Liver (tissue), 9 donors: Measurements from ENCODE around the gene ALDH1B1. TPM values are rescaled to one million over a fixed set of nuclear protein-coding genes. Genes with fewer than 3 reads are reported as not detected.
"Not testable (repeated sequence)": the region's sequence is repeated elsewhere in the genome, so short reads cannot be mapped to it uniquely, and the experiment has no call there.

Experiments
- DNase-seq: peaks from one replicate; pipeline ENCODE4 v3.0.0-alpha.2; 2017; ENCODE audit warnings: low spot score
- H3K27ac ChIP-seq, 2 donors: one replicate each; pipeline ENCODE4 v1.7.0; 2013; ENCODE audit warnings: inconsistent platforms in 2 of 2, low read length in 2 of 2, control low read depth in 1 of 2, low read depth in 1 of 2, mild to moderate bottlenecking in 1 of 2
- H3K27me3 ChIP-seq, 4 donors: one replicate each; pipeline versions ENCODE4 v1.6.1 to v1.7.0; 2013; ENCODE audit warnings: low read length in 3 of 4, inconsistent platforms in 1 of 4, mild to moderate bottlenecking in 1 of 4, moderate library complexity in 1 of 4; ENCODE audit not compliant: control insufficient read depth in 4 of 4, insufficient read depth in 4 of 4
- H3K36me3 ChIP-seq, 4 donors: one replicate each; pipeline versions ENCODE4 v1.6.1 to v1.7.0; 2013; ENCODE audit warnings: low read length in 3 of 4, mild to moderate bottlenecking in 3 of 4, low read depth in 1 of 4, moderate library complexity in 1 of 4; ENCODE audit not compliant: control insufficient read depth in 4 of 4, insufficient read depth in 3 of 4
- H3K4me1 ChIP-seq, 4 donors: one replicate each; pipeline versions ENCODE4 v1.6.1 to v1.7.0; 2013; ENCODE audit warnings: low read length in 3 of 4, mild to moderate bottlenecking in 3 of 4, moderate library complexity in 1 of 4; ENCODE audit not compliant: control insufficient read depth in 4 of 4, insufficient read depth in 4 of 4
- H3K4me3 ChIP-seq, 3 donors: one replicate each; pipeline versions ENCODE4 v1.6.1 to v1.7.0; 2013; ENCODE audit warnings: low read length in 3 of 3, control low read depth in 1 of 3, low read depth in 1 of 3, mild to moderate bottlenecking in 1 of 3
- H3K9ac ChIP-seq, 2 donors: one replicate each; pipeline ENCODE4 v1.7.0; 2013; ENCODE audit warnings: low read length in 2 of 2, mild to moderate bottlenecking in 2 of 2, moderate library complexity in 2 of 2, control low read depth in 1 of 2, low read depth in 1 of 2
- H3K9me3 ChIP-seq, 4 donors: one replicate each; pipeline versions ENCODE4 v1.6.1 to v1.7.0; 2013; ENCODE audit warnings: low read length in 3 of 4; ENCODE audit not compliant: control insufficient read depth in 4 of 4
- FOXA1 ChIP-seq: IDR thresholded peaks from 2 replicates; pipeline ENCODE4 v1.6.1; 2016; ENCODE audit warnings: antibody characterized with exemption
- GABPA ChIP-seq, 2 donors: IDR thresholded peaks in 1 of 2; conservative IDR thresholded peaks in 1 of 2; 2 replicates each; pipeline ENCODE4 v1.6.1; 2016; ENCODE audit warnings: antibody characterized with exemption in 2 of 2, mild to moderate bottlenecking in 1 of 2, moderate library complexity in 1 of 2
- SP1 ChIP-seq: IDR thresholded peaks from 2 replicates; pipeline ENCODE4 v1.6.1; 2018; ENCODE audit warnings: antibody characterized with exemption, mild to moderate bottlenecking
- TAF1 ChIP-seq: conservative IDR thresholded peaks from 2 replicates; pipeline ENCODE4 v1.6.1; 2016; ENCODE audit warnings: antibody characterized with exemption, mild to moderate bottlenecking
- YY1 ChIP-seq: IDR thresholded peaks from 2 replicates; pipeline ENCODE4 v1.6.1; 2016; ENCODE audit warnings: antibody characterized with exemption, mild to moderate bottlenecking
- WGBS: extraction: QIAGEN DNeasy Blood & Tissue Kit; methylation state at CpG from one replicate; pipeline ENCODE4 v1.1.7; 2013; 5-methylcytosine and 5-hydroxymethylcytosine counted together
- polyA plus RNA-seq, 2 donors: library from polyadenylated mRNA; stranded (reverse) in 1 of 2; unstranded in 1 of 2; fragments of 200-250 nt in 1 of 2; fragments of >200 nt in 1 of 2; fragmentation: Nextera tagmentation in 1 of 2; extraction: Ambion mirVana in 1 of 2; gene quantifications; one replicate each; pipeline versions ENCODE4 v1.2.1 to v1.2.3, GENCODE V29; 2013 to 2015
- total RNA-seq, 2 donors: library from RNA; depleted of rRNA; stranded (reverse); fragments of >200 nt; gene quantifications; one replicate each; pipeline ENCODE4 v1.2.3, GENCODE V29; 2014
- TF ChIP-seq, protein P1 (sequence below): IDR thresholded peaks from 2 replicates; pipeline ENCODE4 v1.6.1; 2016; ENCODE audit warnings: antibody characterized with exemption
- TF ChIP-seq, protein P2 (sequence below): IDR thresholded peaks from 2 replicates; pipeline ENCODE4 v1.6.1; 2016; ENCODE audit warnings: antibody characterized with exemption, mild to moderate bottlenecking
- TF ChIP-seq, protein P3 (sequence below): IDR thresholded peaks from 2 replicates; pipeline ENCODE4 v1.6.1; 2016; ENCODE audit warnings: antibody characterized with exemption
- TF ChIP-seq, protein P4 (sequence below): IDR thresholded peaks from 2 replicates; pipeline ENCODE4 v1.6.1; 2016; ENCODE audit warnings: antibody characterized with exemption
- donor health status: healthy.
- donor health status: healthy.
- donor health status: healthy.
- donor health status: healthy.
- donor health status: healthy.

Gene ALDH1B1
- total and polyA plus RNA-seq, 4 donors: 18.9 to 73.9 (median 52.6) TPM

DNA sequence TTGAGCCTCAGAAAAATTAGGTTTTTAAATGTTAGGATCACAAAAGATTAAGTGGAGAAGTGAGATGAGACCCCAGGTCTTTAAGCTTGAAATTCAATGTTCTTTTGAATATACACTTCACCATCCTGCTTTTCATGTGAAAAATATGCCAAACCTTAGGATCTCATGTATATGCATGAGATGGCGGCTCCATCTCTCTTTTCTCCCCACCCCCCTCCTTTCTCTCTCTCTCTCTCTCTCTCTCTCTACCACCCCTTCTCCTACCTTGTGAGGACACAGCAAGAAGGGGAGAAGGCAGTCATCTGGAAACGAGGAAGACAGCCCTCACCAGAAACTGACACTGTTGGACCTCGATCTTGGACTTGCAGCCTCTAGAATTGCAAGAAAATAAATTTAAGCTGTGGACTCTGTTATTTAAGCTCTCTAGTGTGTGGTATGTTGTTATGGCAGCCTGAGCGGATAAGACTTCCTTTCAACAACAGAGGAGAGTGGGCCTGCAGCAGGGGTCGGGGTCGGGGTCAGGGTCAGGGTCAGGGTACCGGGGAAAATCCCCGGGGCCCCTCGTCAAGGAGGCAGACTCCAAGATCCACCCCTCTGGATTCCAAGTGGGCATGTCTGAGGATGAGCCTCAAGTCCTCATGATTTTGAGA, 16.4 kb upstream of the ALDH1B1 start:
- H3K4me1 ChIP-seq: peaks cover 0 to 9% (median 4%) of the 10 kb centered on the region in 4 donors
- no peak overlapping the region for H3K9ac ChIP-seq
- H3K9me3 ChIP-seq: no peaks in the 10 kb centered on the region
- no peak for DNase-seq
- WGBS: 72% methylated on average over 9 of the region's 9 CpGs
- no peak for TF ChIP-seq FOXA1
- TF ChIP-seq GABPA (IDR thresholded peaks at IDR 0.05 in 1 of 2, conservative IDR thresholded peaks at IDR 0.05 in 1 of 2): no peak
- TF ChIP-seq, protein P1, sequence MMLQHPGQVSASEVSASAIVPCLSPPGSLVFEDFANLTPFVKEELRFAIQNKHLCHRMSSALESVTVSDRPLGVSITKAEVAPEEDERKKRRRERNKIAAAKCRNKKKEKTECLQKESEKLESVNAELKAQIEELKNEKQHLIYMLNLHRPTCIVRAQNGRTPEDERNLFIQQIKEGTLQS: no peak
- TF ChIP-seq, protein P2, sequence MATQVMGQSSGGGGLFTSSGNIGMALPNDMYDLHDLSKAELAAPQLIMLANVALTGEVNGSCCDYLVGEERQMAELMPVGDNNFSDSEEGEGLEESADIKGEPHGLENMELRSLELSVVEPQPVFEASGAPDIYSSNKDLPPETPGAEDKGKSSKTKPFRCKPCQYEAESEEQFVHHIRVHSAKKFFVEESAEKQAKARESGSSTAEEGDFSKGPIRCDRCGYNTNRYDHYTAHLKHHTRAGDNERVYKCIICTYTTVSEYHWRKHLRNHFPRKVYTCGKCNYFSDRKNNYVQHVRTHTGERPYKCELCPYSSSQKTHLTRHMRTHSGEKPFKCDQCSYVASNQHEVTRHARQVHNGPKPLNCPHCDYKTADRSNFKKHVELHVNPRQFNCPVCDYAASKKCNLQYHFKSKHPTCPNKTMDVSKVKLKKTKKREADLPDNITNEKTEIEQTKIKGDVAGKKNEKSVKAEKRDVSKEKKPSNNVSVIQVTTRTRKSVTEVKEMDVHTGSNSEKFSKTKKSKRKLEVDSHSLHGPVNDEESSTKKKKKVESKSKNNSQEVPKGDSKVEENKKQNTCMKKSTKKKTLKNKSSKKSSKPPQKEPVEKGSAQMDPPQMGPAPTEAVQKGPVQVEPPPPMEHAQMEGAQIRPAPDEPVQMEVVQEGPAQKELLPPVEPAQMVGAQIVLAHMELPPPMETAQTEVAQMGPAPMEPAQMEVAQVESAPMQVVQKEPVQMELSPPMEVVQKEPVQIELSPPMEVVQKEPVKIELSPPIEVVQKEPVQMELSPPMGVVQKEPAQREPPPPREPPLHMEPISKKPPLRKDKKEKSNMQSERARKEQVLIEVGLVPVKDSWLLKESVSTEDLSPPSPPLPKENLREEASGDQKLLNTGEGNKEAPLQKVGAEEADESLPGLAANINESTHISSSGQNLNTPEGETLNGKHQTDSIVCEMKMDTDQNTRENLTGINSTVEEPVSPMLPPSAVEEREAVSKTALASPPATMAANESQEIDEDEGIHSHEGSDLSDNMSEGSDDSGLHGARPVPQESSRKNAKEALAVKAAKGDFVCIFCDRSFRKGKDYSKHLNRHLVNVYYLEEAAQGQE: no peak
- TF ChIP-seq, protein P3, sequence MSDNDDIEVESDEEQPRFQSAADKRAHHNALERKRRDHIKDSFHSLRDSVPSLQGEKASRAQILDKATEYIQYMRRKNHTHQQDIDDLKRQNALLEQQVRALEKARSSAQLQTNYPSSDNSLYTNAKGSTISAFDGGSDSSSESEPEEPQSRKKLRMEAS: no peak
- TF ChIP-seq SP1: no peak
- TF ChIP-seq, protein P4, sequence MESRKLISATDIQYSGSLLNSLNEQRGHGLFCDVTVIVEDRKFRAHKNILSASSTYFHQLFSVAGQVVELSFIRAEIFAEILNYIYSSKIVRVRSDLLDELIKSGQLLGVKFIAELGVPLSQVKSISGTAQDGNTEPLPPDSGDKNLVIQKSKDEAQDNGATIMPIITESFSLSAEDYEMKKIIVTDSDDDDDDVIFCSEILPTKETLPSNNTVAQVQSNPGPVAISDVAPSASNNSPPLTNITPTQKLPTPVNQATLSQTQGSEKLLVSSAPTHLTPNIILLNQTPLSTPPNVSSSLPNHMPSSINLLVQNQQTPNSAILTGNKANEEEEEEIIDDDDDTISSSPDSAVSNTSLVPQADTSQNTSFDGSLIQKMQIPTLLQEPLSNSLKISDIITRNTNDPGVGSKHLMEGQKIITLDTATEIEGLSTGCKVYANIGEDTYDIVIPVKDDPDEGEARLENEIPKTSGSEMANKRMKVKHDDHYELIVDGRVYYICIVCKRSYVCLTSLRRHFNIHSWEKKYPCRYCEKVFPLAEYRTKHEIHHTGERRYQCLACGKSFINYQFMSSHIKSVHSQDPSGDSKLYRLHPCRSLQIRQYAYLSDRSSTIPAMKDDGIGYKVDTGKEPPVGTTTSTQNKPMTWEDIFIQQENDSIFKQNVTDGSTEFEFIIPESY: no peak
- no peak for TF ChIP-seq TAF1
- TF ChIP-seq YY1: no peak
- H3K27me3 ChIP-seq: no peaks in the 10 kb centered on the region
- no peak overlapping the region for H3K27ac ChIP-seq
- no peak overlapping the region for H3K4me3 ChIP-seq
- H3K36me3 ChIP-seq: no peaks in the 10 kb centered on the region

DNA sequence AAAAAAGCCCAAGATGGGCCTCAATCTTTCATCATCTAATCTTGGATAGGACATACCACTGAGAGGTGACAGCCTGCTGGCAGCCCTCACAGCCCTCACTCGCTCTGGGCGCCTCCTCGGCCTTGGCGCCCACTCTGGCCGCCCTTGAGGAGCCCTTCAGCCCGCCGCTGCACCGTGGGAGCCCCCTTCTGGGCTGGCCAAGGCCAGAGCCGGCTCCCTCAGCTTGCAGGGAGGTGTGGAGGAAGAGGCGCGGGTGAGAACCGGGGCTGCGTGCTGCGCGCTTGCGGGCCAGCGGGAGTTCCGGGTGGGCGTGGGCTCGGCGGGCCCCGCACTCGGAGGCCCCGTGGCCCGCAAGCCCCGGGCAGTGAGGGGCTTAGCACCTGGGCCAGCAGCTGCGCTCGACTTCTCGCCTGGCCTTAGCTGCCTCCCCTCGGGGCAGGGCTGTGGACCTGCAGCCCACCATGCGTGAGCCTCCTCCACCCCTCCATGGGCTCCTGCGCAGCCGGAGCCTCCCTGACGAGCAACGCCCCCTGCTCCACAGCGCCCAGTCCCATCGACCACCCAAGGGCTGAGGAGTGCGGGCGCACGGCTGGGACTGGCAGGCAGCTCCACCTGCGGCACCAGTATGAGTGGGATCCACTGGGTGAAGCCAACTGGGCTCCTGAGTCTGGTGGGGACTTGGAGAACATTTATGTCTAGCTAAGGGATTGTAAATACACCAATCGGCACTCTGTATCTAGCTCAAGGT, 15.0 kb upstream of the ALDH1B1 start:
- H3K36me3 ChIP-seq, DNase-seq, H3K27ac ChIP-seq, H3K27me3 ChIP-seq, H3K4me3 ChIP-seq, H3K9ac ChIP-seq, H3K9me3 ChIP-seq: not testable (repeated sequence)
- peaks cover 3 to 17% (median 9%) of the 10 kb centered on the region in 4 donors for H3K4me1 ChIP-seq
- 97% methylated on average over 42 of the region's 42 CpGs for WGBS
